ENCODE data around the gene ENTPD2. TPM values are rescaled to one million over a fixed set of nuclear protein-coding genes. Genes with fewer than 3 reads are reported as not detected.

ENTPD2 gene
- total and polyA plus RNA-seq, 2 of the 4 experiments (the other 2 are of a cell fraction), result not detected

- intact Hi-C loops (cut with micrococcal nuclease) (no loop called here), dilution Hi-C loops (cut with HindIII; ENCODE audit: low sequenced_read_pairs, unreplicated experiment) (no loop called here), in situ Hi-C loops (cut with MboI; ENCODE audit: low sequenced_read_pairs) (no loop called here)
- Histone ChIP-seq H3K56ac (ENCODE audit: extremely low read depth, insufficient read depth, low read length) (no peak overlapping the region), H2BK5ac (ENCODE audit: low read depth, low read length, poor library complexity, severe bottlenecking) (no peak overlapping the region), H2AK5ac (ENCODE audit: low read depth, low read length) (peak overlapping the region; percentile 8; the same call in 1 of the 2 replicates), H2BK15ac (ENCODE audit: low read depth, low read length) (no peak overlapping the region), H2BK120ac (ENCODE audit: low read depth, low read length) (no peak overlapping the region), H3K14ac (replicated peaks; ENCODE audit: low read depth, low read length) (no peak overlapping the region), H3K23ac (ENCODE audit: low read depth, low read length) (no peak overlapping the region), H3K27ac (ENCODE audit: insufficient read depth, low read length) (no peak overlapping the region), H3K27me3 (ENCODE audit: control insufficient read depth, insufficient read depth, low read length) (no peaks in the 10 kb centered on the region), H3K9me3 (ENCODE audit: control insufficient read depth, insufficient read depth, low read length) (no peaks in the 10 kb centered on the region), H2AFZ (replicated peaks; ENCODE audit: low read length, poor library complexity) (no peak overlapping the region), H3K9me1 (ENCODE audit: insufficient read depth, low read length) (no peaks in the 10 kb centered on the region), H2AK9ac (replicated peaks; ENCODE audit: low read depth, low read length, poor library complexity) (peak overlapping the region; percentile 42), H3K4ac (ENCODE audit: low read depth, low read length) (no peak overlapping the region), H3K9ac (ENCODE audit: low read depth, low read length) (no peak overlapping the region), H4K8ac (ENCODE audit: low read depth in 2 of 2, low read length in 2 of 2) (no peak overlapping the region), H3K4me1 (ENCODE audit: control insufficient read depth, insufficient read depth, low read length) (no peaks in the 10 kb centered on the region; the same call in 1 of the 2 replicates), H3K18ac (ENCODE audit: low read depth, low read length) (no peak overlapping the region), H2BK20ac (ENCODE audit: low read depth, low read length) (no peak overlapping the region), H4K20me1 (ENCODE audit: insufficient read depth, low read length) (peaks cover 10% of the 10 kb centered on the region), H3K79me1 (ENCODE audit: low read depth in 1 of 2, low read length in 2 of 2) (peaks cover 8 to 21% of the 10 kb centered on the region in 2 experiments; a peak in 3 of 4 replicates), H3K4me3 (ENCODE audit: insufficient read depth, low read depth, low read length) (no peak overlapping the region), H4K91ac (ENCODE audit: insufficient read depth, low read depth, low read length) (no peak overlapping the region), H3K36me3 (ENCODE audit: control insufficient read depth, insufficient read depth, low read length) (peaks cover 13% of the 10 kb centered on the region; the same call in 1 of the 2 replicates), H4K5ac (ENCODE audit: low read depth, low read length) (no peak overlapping the region), H3K4me2 (ENCODE audit: low read depth, low read length) (no peak overlapping the region)
- ATAC-seq (ENCODE audit: low read depth), result no peak
- DNase-seq, result no peak
- WGBS, 2 experiments (ENCODE audit: extremely low coverage in 2 of 2, insufficient read length in 1 of 2), result 85% methylated on average over 6 of the region's 12 CpGs; no CpG with 5 or more reads in 1 of the 2 experiments
- CTCF ChIA-PET, result no interaction called here
- TF ChIP-seq MAZ (IDR thresholded peaks at IDR 0.05; ENCODE audit: borderline replicate concordance, low read depth, low read length) (no peak), CHD1 (IDR thresholded peaks at IDR 0.05; ENCODE audit: low read depth, low read length) (no peak), BHLHE40 (IDR thresholded peaks at IDR 0.05; ENCODE audit: low read depth, low read length) (no peak), ELK1 (IDR thresholded peaks at IDR 0.05; ENCODE audit: borderline replicate concordance, low read depth, low read length) (no peak), POLR2A (IDR thresholded peaks at IDR 0.05; ENCODE audit: low read depth, low read length) (no peak), CTCF (conservative IDR thresholded peaks at IDR 0.05; ENCODE audit: low read depth, low read length) (no peak), MAFK (IDR thresholded peaks at IDR 0.05; ENCODE audit: low read depth, low read length) (no peak), NFE2L2 (IDR thresholded peaks at IDR 0.05; ENCODE audit: low read depth, low read length) (no peak), RCOR1 (IDR thresholded peaks at IDR 0.05; ENCODE audit: insufficient replicate concordance, low read length) (no peak), FOS (IDR thresholded peaks at IDR 0.05; ENCODE audit: low read depth, low read length) (no peak), RAD21 (IDR thresholded peaks at IDR 0.05; ENCODE audit: low read length) (no peak)
- BruUV-seq (replicated peaks), result no TSS peak
- POLR2A ChIA-PET (ENCODE audit: unreplicated experiment), result no interaction called here
Measured at GRCh38 chr9:137074657-137075274, 20.9 kb upstream of the ENTPD2 start.

All from IMR-90 (cell line).